GM23248 (cell line): ENCODE results near the gene ZDHHC1.

Experiments used
- EZH2 ChIP-seq: fragments of 200-600 bp; sonication (generic); IDR thresholded peaks from 2 replicates; pipeline ENCODE4 v1.6.1; 2018; ENCODE audit warnings: antibody characterized with exemption, mild to moderate bottlenecking; ENCODE audit not compliant: insufficient read depth, poor library complexity, severe bottlenecking
- EZH2phosphoT487 ChIP-seq: fragments of 200-600 bp; sonication (generic); IDR thresholded peaks from 2 replicates; pipeline ENCODE4 v1.6.1; 2018; ENCODE audit warnings: antibody characterized with exemption, moderate library complexity, mild to moderate bottlenecking, low read depth; ENCODE audit not compliant: insufficient read depth

GRCh38 chr16:67364600-67365235, 51.6 kb downstream of the ZDHHC1 start:
- TF ChIP-seq EZH2: no peak
- no peak for TF ChIP-seq EZH2phosphoT487
